ENCODE data around the gene APOOL. TPM values are rescaled to one million over a fixed set of nuclear protein-coding genes. Genes with fewer than 3 reads are reported as not detected.

The APOOL gene
- total and polyA plus RNA-seq, 2 donors (not counting 1 experiment from before 2014, with no cell fraction given), result 5.8 to 11.6 TPM

GRCh38 chrX:85024562-85024961, 20.9 kb downstream of the APOOL start:
- TF ChIP-seq, protein P1, sequence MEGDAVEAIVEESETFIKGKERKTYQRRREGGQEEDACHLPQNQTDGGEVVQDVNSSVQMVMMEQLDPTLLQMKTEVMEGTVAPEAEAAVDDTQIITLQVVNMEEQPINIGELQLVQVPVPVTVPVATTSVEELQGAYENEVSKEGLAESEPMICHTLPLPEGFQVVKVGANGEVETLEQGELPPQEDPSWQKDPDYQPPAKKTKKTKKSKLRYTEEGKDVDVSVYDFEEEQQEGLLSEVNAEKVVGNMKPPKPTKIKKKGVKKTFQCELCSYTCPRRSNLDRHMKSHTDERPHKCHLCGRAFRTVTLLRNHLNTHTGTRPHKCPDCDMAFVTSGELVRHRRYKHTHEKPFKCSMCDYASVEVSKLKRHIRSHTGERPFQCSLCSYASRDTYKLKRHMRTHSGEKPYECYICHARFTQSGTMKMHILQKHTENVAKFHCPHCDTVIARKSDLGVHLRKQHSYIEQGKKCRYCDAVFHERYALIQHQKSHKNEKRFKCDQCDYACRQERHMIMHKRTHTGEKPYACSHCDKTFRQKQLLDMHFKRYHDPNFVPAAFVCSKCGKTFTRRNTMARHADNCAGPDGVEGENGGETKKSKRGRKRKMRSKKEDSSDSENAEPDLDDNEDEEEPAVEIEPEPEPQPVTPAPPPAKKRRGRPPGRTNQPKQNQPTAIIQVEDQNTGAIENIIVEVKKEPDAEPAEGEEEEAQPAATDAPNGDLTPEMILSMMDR (conservative IDR thresholded peaks at IDR 0.05 in 1 of 2, IDR thresholded peaks at IDR 0.05 in 1 of 2; ENCODE audit: low read depth in 1 of 2, low read length in 2 of 2), result no peak
- TF ChIP-seq EZH2 (IDR thresholded peaks at IDR 0.05; ENCODE audit: low read length, missing control alignments), result no peak
- Histone ChIP-seq H2AFZ (ENCODE audit: low read length) (no peak overlapping the region), H3K4me1 (ENCODE audit: control insufficient read depth, extremely low read depth, insufficient read depth, low read length) (no peaks in the 10 kb centered on the region), H3K9ac (ENCODE audit: insufficient read depth, low read length) (no peak overlapping the region), H3K27me3 (ENCODE audit: control insufficient read depth, insufficient read depth, low read length) (no peaks in the 10 kb centered on the region), H3K9me3 (ENCODE audit: control insufficient read depth, insufficient read depth, low read depth, low read length) (no peaks in the 10 kb centered on the region), H4K20me1 (ENCODE audit: control insufficient read depth, extremely low read depth, insufficient read depth, low read length) (no peaks in the 10 kb centered on the region), H3K27ac (ENCODE audit: insufficient read depth, low read length) (no peak overlapping the region), H3K4me2 (ENCODE audit: extremely low read depth, insufficient read depth, low read length) (no peak overlapping the region), H3K79me2 (ENCODE audit: control insufficient read depth, insufficient read depth, low read length) (no peaks in the 10 kb centered on the region), H3K4me3 (replicated peaks in 1 of 4; ENCODE audit: control extremely low read depth in 1 of 4, insufficient read depth in 1 of 4, low read depth in 3 of 4, low read length in 4 of 4) (no peak overlapping the region), H3K36me3 (ENCODE audit: control insufficient read depth, insufficient read depth, low read length) (no peaks in the 10 kb centered on the region)
- DNase-seq (ENCODE audit: low read depth in 2 of 2), result no peak

GRCh38 chrX:85026170-85026569, 22.5 kb downstream of the APOOL start:
- no peak for TF ChIP-seq EZH2 (IDR thresholded peaks at IDR 0.05; ENCODE audit: low read length, missing control alignments)
- TF ChIP-seq, protein P1 (conservative IDR thresholded peaks at IDR 0.05 in 1 of 2, IDR thresholded peaks at IDR 0.05 in 1 of 2; ENCODE audit: low read depth in 1 of 2, low read length in 2 of 2), result no peak
- Histone ChIP-seq H3K79me2 (ENCODE audit: control insufficient read depth, insufficient read depth, low read length) (no peaks in the 10 kb centered on the region), H3K4me2 (ENCODE audit: extremely low read depth, insufficient read depth, low read length) (no peak overlapping the region), H2AFZ (ENCODE audit: low read length) (no peak overlapping the region), H3K27me3 (ENCODE audit: control insufficient read depth, insufficient read depth, low read length) (no peaks in the 10 kb centered on the region), H4K20me1 (ENCODE audit: control insufficient read depth, extremely low read depth, insufficient read depth, low read length) (no peaks in the 10 kb centered on the region), H3K4me1 (ENCODE audit: control insufficient read depth, extremely low read depth, insufficient read depth, low read length) (no peaks in the 10 kb centered on the region), H3K9me3 (ENCODE audit: control insufficient read depth, insufficient read depth, low read depth, low read length) (no peaks in the 10 kb centered on the region), H3K9ac (ENCODE audit: insufficient read depth, low read length) (no peak overlapping the region), H3K27ac (ENCODE audit: insufficient read depth, low read length) (no peak overlapping the region), H3K36me3 (ENCODE audit: control insufficient read depth, insufficient read depth, low read length) (no peaks in the 10 kb centered on the region), H3K4me3 (replicated peaks in 1 of 4; ENCODE audit: control extremely low read depth in 1 of 4, insufficient read depth in 1 of 4, low read depth in 3 of 4, low read length in 4 of 4) (no peak overlapping the region)
- DNase-seq (ENCODE audit: low read depth in 2 of 2), result no peak

DNA sequence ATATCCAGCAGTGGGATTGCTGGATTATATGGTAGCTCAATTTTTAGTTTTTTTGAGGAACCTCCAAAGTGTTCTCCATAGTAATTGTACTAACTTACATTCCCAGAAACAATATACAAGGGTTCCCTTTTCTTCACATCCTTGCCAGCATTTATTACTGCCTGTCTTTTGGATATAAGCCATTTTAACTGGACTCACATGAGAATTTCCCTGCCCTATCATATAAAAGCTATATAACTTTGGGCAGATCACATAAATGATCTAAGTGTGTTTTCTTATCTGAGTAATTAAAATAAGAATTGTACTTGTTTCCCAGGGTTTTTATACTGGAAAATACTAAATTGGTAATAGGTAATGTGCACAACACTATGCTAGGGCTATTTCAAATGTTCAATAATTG, 25.4 kb downstream of the APOOL start:
- TF ChIP-seq EZH2 (IDR thresholded peaks at IDR 0.05; ENCODE audit: low read length, missing control alignments), result no peak
- TF ChIP-seq, protein P1 (conservative IDR thresholded peaks at IDR 0.05 in 1 of 2, IDR thresholded peaks at IDR 0.05 in 1 of 2; ENCODE audit: low read depth in 1 of 2, low read length in 2 of 2), result no peak
- H3K79me2 ChIP-seq (ENCODE audit: control insufficient read depth, insufficient read depth, low read length), result no peaks in the 10 kb centered on the region
- DNase-seq (ENCODE audit: low read depth in 2 of 2), result no peak
- H3K36me3 ChIP-seq (ENCODE audit: control insufficient read depth, insufficient read depth, low read length), result no peaks in the 10 kb centered on the region
- H3K4me1 ChIP-seq (ENCODE audit: control insufficient read depth, extremely low read depth, insufficient read depth, low read length), result no peaks in the 10 kb centered on the region
- H2AFZ ChIP-seq (ENCODE audit: low read length), result no peak overlapping the region
- no peaks in the 10 kb centered on the region for H4K20me1 ChIP-seq (ENCODE audit: control insufficient read depth, extremely low read depth, insufficient read depth, low read length)
- no peaks in the 10 kb centered on the region for H3K27me3 ChIP-seq (ENCODE audit: control insufficient read depth, insufficient read depth, low read length)
- H3K4me3 ChIP-seq (replicated peaks in 1 of 4; ENCODE audit: control extremely low read depth in 1 of 4, insufficient read depth in 1 of 4, low read depth in 3 of 4, low read length in 4 of 4), result no peak overlapping the region
- no peaks in the 10 kb centered on the region for H3K9me3 ChIP-seq (ENCODE audit: control insufficient read depth, insufficient read depth, low read depth, low read length)
- H3K4me2 ChIP-seq (ENCODE audit: extremely low read depth, insufficient read depth, low read length), result no peak overlapping the region
- H3K27ac ChIP-seq (ENCODE audit: insufficient read depth, low read length), result no peak overlapping the region
- H3K9ac ChIP-seq (ENCODE audit: insufficient read depth, low read length), result no peak overlapping the region

All from fibroblast of lung (primary cell).